ENCODE results near the gene SLC35F2. TPM values are rescaled to one million over a fixed set of nuclear protein-coding genes. Genes with fewer than 3 reads are reported as not detected.

The SLC35F2 gene
- total RNA-seq, 2 experiments from 2014 or later, result 4.7 to 5.3 TPM

DNA sequence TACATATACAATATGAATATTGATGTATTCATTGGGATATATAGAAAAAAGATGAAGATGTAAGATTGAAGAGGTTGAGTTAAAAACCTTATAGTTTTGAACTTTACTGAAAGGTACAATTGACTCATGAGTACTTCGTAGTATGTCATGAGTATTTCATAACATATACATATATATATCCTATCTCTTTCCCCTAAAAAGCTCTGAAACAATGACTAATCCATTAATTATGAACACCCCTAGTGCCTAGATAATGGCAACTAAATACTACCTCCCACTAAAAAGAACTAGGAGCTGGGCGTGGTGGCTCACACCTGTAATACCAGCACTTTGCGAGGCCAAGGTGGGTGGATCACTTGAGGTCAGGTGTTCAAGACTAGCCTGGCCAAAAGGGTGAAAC is 31.5 kb downstream of the SLC35F2 start:
- no peak for ATAC-seq (ENCODE audit: low read depth)
- Mint-ChIP-seq H3K36me3 (peaks cover 2% of the 10 kb centered on the region), H3K4me3 (no peak overlapping the region), H3K4me1 (no peaks in the 10 kb centered on the region), H3K27ac (no peak overlapping the region), H3K27me3 (no peaks in the 10 kb centered on the region), H3K9me3 (no peaks in the 10 kb centered on the region)
- DNase-seq, result no peak
- POLR2A ChIA-PET, result no interaction called here

DNA sequence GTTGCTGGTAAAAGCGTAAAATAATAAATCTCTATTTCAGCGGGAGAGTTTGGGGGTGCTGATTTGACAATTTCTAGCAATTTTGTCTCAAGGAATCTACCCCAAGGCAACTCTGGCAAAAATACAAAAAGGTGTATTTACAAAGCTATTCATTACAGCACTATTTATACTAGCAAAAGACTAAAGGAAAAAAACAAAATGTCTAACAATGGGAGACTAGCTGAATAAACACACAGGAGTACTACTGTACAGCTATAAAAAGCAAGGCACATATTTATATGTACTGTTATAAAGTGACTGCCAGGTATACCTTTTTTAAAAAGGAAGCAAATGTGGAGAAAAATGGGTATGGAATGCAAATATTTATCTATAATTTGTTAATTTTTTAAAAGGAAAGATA is 32.7 kb downstream of the SLC35F2 start:
- ATAC-seq (ENCODE audit: low read depth), result no peak
- H3K27ac Mint-ChIP-seq, result no peak overlapping the region
- no peaks in the 10 kb centered on the region for H3K4me1 Mint-ChIP-seq
- H3K9me3 Mint-ChIP-seq, result no peaks in the 10 kb centered on the region
- POLR2A ChIA-PET, result interaction anchor here (0.7 kb wide), 1 partner anchor 566 kb away, joined by 3 read pairs; no protein-coding TSS in a partner anchor
- no peak overlapping the region for H3K4me3 Mint-ChIP-seq
- H3K36me3 Mint-ChIP-seq, result no peaks in the 10 kb centered on the region
- H3K27me3 Mint-ChIP-seq, result no peaks in the 10 kb centered on the region
- DNase-seq, result no peak

GRCh38 chr11:107824668-107825369 is 33.8 kb downstream of the SLC35F2 start:
- Mint-ChIP-seq H3K27me3 (no peaks in the 10 kb centered on the region), H3K4me3 (no peak overlapping the region), H3K27ac (no peak overlapping the region), H3K9me3 (no peaks in the 10 kb centered on the region), H3K36me3 (no peaks in the 10 kb centered on the region), H3K4me1 (no peaks in the 10 kb centered on the region)
- DNase-seq (no peak), ATAC-seq (ENCODE audit: low read depth) (no peak)
- POLR2A ChIA-PET, result no interaction called here

DNA sequence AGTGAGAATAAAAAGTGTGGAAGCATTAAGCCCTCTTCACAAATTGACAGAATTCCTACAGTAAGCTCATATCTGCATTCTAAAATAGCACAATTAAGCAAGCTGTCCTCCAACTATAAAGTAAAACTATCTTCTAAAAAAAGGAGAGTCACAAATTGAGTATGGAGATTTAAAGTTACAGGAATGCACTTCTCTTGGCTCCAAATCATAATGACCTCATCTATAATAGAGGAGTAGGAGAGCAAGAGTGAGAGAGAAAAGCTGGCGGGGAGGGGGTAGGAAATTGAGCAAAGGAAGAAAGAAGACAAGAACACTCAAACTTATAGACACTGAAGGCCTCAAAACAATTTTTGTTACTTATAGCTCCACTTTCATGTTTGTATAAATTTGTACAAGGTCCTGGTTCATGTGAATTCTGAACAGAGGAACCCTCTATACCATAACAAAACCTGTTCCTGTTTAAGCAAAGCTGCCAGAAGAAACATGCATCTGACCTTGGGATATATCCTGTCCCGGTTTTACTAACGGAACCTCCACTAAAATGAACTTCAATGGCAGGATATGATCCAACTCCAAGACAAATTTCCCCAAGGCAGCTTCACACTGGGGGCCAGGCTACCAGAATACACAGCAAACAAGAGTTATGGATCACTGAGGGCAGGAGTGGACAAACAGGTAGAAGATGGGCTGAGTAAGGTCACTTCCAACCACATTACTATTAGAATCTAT is 37.2 kb downstream of the SLC35F2 start:
- Mint-ChIP-seq H3K4me1 (no peaks in the 10 kb centered on the region), H3K36me3 (no peaks in the 10 kb centered on the region), H3K27me3 (no peaks in the 10 kb centered on the region), H3K27ac (no peak overlapping the region), H3K4me3 (no peak overlapping the region), H3K9me3 (no peaks in the 10 kb centered on the region)
- ATAC-seq (ENCODE audit: low read depth) (no peak), DNase-seq (no peak)
- POLR2A ChIA-PET, result no interaction called here

GRCh38 chr11:107819361-107820014 is 39.1 kb downstream of the SLC35F2 start:
- no peaks in the 10 kb centered on the region for H3K4me1 Mint-ChIP-seq
- DNase-seq (no peak), ATAC-seq (ENCODE audit: low read depth) (no peak)
- no peaks in the 10 kb centered on the region for H3K9me3 Mint-ChIP-seq
- no peaks in the 10 kb centered on the region for H3K36me3 Mint-ChIP-seq
- H3K27me3 Mint-ChIP-seq, result no peaks in the 10 kb centered on the region
- H3K27ac Mint-ChIP-seq, result no peak overlapping the region
- H3K4me3 Mint-ChIP-seq, result no peak overlapping the region
- POLR2A ChIA-PET, result no interaction called here

DNA sequence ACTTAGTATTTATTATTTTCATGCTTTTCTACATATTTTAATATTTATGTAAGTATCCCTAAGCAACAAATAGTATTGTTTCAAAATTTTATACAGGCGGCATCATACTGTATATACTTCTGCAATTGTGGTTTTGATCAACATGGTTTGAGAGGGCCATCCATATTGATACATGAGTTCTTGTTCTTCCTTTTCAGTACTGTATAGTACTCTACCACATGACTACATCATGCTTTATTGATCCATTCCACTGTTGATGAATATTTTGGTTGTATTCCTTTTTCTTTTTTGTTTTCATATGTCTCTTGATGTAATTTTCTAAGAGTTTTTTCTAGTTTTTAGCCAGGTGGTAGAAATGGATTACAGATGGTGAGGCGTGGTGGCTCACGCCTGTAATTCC is 40.1 kb downstream of the SLC35F2 start:
- Mint-ChIP-seq H3K27ac (no peak overlapping the region), H3K4me1 (no peaks in the 10 kb centered on the region), H3K27me3 (no peaks in the 10 kb centered on the region), H3K4me3 (no peak overlapping the region), H3K36me3 (no peaks in the 10 kb centered on the region), H3K9me3 (no peaks in the 10 kb centered on the region)
- POLR2A ChIA-PET, result no interaction called here
- DNase-seq (no peak), ATAC-seq (ENCODE audit: low read depth) (no peak)

- no peaks in the 10 kb centered on the region for H3K4me1 Mint-ChIP-seq
- no peak for ATAC-seq (ENCODE audit: low read depth)
- no peak overlapping the region for H3K4me3 Mint-ChIP-seq
- no peaks in the 10 kb centered on the region for H3K27me3 Mint-ChIP-seq
- no peaks in the 10 kb centered on the region for H3K9me3 Mint-ChIP-seq
- no peak overlapping the region for H3K27ac Mint-ChIP-seq
- DNase-seq, result no peak
- POLR2A ChIA-PET, result no interaction called here
- no peaks in the 10 kb centered on the region for H3K36me3 Mint-ChIP-seq
Observed at GRCh38 chr11:107816028-107816427, 42.6 kb downstream of the SLC35F2 start.

GRCh38 chr11:107810875-107811274 is 47.7 kb downstream of the SLC35F2 start:
- no peak for DNase-seq
- no peak for ATAC-seq (ENCODE audit: low read depth)
- peaks cover 14% of the 10 kb centered on the region for H3K36me3 Mint-ChIP-seq
- POLR2A ChIA-PET, result no interaction called here
- no peaks in the 10 kb centered on the region for H3K9me3 Mint-ChIP-seq
- H3K27ac Mint-ChIP-seq, result no peak overlapping the region
- no peaks in the 10 kb centered on the region for H3K4me1 Mint-ChIP-seq
- no peak overlapping the region for H3K4me3 Mint-ChIP-seq
- H3K27me3 Mint-ChIP-seq, result no peaks in the 10 kb centered on the region

DNA sequence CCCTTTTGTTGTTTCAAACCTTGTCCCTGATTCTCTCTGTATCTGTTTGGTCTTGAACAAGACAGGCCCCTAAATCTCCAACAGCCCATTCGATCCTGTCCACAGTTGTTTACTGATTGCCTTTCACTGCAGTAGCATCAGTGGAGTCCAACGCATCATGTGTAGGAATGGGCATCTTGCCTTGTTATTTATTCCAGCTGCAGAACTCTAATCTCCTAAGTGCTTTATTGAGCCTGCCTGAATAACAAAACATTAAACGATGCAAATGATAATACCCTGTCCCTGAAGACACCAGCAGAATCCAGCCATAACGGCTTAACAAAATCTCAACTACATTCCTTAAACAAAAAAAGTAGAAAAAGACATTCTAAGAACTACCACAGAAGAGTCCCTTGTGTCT is 50.1 kb downstream of the SLC35F2 start:
- H3K4me1 Mint-ChIP-seq, result no peaks in the 10 kb centered on the region
- H3K36me3 Mint-ChIP-seq, result peaks cover 21% of the 10 kb centered on the region
- no peak overlapping the region for H3K4me3 Mint-ChIP-seq
- H3K27ac Mint-ChIP-seq, result no peak overlapping the region
- DNase-seq, result no peak
- POLR2A ChIA-PET, result no interaction called here
- no peak for ATAC-seq (ENCODE audit: low read depth)
- H3K27me3 Mint-ChIP-seq, result no peaks in the 10 kb centered on the region
- no peaks in the 10 kb centered on the region for H3K9me3 Mint-ChIP-seq

DNA sequence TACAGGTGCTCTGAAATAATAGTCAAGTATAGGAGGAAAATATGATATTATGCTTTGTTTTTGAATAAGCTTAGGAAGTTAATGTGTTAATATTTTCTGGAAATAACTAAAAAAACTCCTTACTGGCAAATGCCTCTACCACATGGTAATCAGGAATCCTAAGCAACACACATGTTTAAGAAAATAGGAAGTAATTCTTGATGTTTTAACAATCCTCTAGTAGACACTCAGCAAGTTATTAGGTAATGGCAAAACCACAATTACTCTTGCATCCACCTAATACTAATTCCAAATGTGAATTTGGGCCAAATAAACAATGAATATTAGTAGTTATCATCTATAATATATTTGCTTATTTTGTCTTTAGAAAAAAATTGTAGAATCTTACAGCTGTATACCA is 53.6 kb downstream of the SLC35F2 start:
- Mint-ChIP-seq H3K27ac (no peak overlapping the region), H3K27me3 (no peaks in the 10 kb centered on the region), H3K9me3 (no peaks in the 10 kb centered on the region), H3K4me1 (no peaks in the 10 kb centered on the region), H3K36me3 (peaks cover 30% of the 10 kb centered on the region), H3K4me3 (no peak overlapping the region)
- POLR2A ChIA-PET, result no interaction called here
- ATAC-seq (ENCODE audit: low read depth) (no peak), DNase-seq (no peak)

- no peaks in the 10 kb centered on the region for H3K9me3 Mint-ChIP-seq
- POLR2A ChIA-PET, result no interaction called here
- no peak overlapping the region for H3K27ac Mint-ChIP-seq
- ATAC-seq (ENCODE audit: low read depth) (no peak), DNase-seq (no peak)
- H3K27me3 Mint-ChIP-seq, result no peaks in the 10 kb centered on the region
- H3K4me1 Mint-ChIP-seq, result peaks cover under 1% of the 10 kb centered on the region
- peaks cover 27% of the 10 kb centered on the region for H3K36me3 Mint-ChIP-seq
- no peak overlapping the region for H3K4me3 Mint-ChIP-seq
Observed at GRCh38 chr11:107804211-107804610, 54.4 kb downstream of the SLC35F2 start.

DNA sequence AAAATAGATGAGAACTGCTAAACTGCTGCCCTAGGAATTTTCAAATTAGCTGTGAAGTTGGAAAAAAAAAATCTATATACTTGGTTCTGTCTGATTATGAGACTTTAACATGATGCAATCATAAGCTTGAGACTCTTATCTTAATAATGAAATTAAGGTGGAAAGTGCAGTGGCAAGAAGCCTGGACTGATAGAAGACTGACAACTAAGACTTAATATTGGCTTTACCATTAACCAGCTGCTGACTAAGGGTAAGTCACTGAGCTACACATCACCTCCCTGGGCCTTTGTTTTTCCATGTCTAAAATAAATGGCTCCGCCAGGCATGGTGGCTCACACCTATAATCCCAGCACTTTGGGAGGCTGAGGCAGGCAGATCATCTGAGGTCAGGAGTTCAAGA is 56.9 kb downstream of the SLC35F2 start:
- Mint-ChIP-seq H3K27ac (no peak overlapping the region), H3K4me1 (peaks cover 3% of the 10 kb centered on the region), H3K9me3 (no peaks in the 10 kb centered on the region), H3K27me3 (no peaks in the 10 kb centered on the region), H3K36me3 (peaks cover 17% of the 10 kb centered on the region), H3K4me3 (no peak overlapping the region)
- POLR2A ChIA-PET, result no interaction called here
- DNase-seq (no peak), ATAC-seq (ENCODE audit: low read depth) (no peak)

GRCh38 chr11:107799218-107799859 is 59.2 kb downstream of the SLC35F2 start:
- Mint-ChIP-seq H3K9me3 (no peaks in the 10 kb centered on the region), H3K27ac (no peak overlapping the region), H3K27me3 (no peaks in the 10 kb centered on the region), H3K4me1 (peaks cover 3% of the 10 kb centered on the region), H3K36me3 (peaks cover 26% of the 10 kb centered on the region), H3K4me3 (no peak overlapping the region)
- ATAC-seq (ENCODE audit: low read depth) (peak; percentile 72), DNase-seq (peak; percentile 52)
- POLR2A ChIA-PET, result no interaction called here
